ENCODE results near the gene C5orf58. TPM values are rescaled to one million over a fixed set of nuclear protein-coding genes. Genes with fewer than 3 reads are reported as not detected.
A peak's percentile ranks its signal among the peaks of the same experiment; 100 is the strongest.
"Not testable (repeated sequence)": the region's sequence is repeated elsewhere in the genome, so short reads cannot be mapped to it uniquely, and the experiment has no call there.

The C5orf58 gene
- polyA plus RNA-seq, 1 donor = 0.35 TPM

- peak; percentile 82 for DNase-seq
These were observed 7.3 kb upstream of the C5orf58 start for GRCh38 chr5:170225326-170226128.

GRCh38 chr5:170226129-170226615 is 6.6 kb upstream of the C5orf58 start:
- DNase-seq = no peak

- no peak for DNase-seq
These were observed 6.1 kb upstream of the C5orf58 start for GRCh38 chr5:170226661-170227060.

- DNase-seq = peak; percentile 81
These were observed 3.9 kb upstream of the C5orf58 start for GRCh38 chr5:170228762-170229435.

- no peak for DNase-seq
These were observed 640 bp downstream of the C5orf58 start for GRCh38 chr5:170233358-170233892.

- no peak for DNase-seq
These were observed 3.4 kb downstream of the C5orf58 start for GRCh38 chr5:170235876-170236864.

- no peak for DNase-seq
These were observed 5.8 kb downstream of the C5orf58 start for GRCh38 chr5:170238456-170239196.

- DNase-seq = not testable (repeated sequence)
These were observed 12.7 kb downstream of the C5orf58 start for GRCh38 chr5:170245436-170245835.

- DNase-seq = no peak
These were observed 13.5 kb downstream of the C5orf58 start for GRCh38 chr5:170246126-170246870.

GRCh38 chr5:170247363-170247762 is 14.6 kb downstream of the C5orf58 start:
- no peak for DNase-seq

GRCh38 chr5:170248172-170248930 is 15.6 kb downstream of the C5orf58 start:
- no peak for DNase-seq

- not testable (repeated sequence) for DNase-seq
These were observed 16.1 kb downstream of the C5orf58 start for GRCh38 chr5:170248931-170249227.

GRCh38 chr5:170249355-170249754 is 16.6 kb downstream of the C5orf58 start:
- no peak for DNase-seq

GRCh38 chr5:170250810-170251317 is 18.1 kb downstream of the C5orf58 start:
- no peak for DNase-seq

GRCh38 chr5:170251462-170251861 is 18.7 kb downstream of the C5orf58 start:
- no peak for DNase-seq

- no peak for DNase-seq
These were observed 19.3 kb downstream of the C5orf58 start for GRCh38 chr5:170252109-170252508.

GRCh38 chr5:170252720-170253350 is 20.1 kb downstream of the C5orf58 start:
- DNase-seq = peak; percentile 51

- no peak for DNase-seq
These were observed 21.3 kb downstream of the C5orf58 start for GRCh38 chr5:170254056-170254455.

GRCh38 chr5:170256571-170256970 is 23.8 kb downstream of the C5orf58 start:
- DNase-seq = no peak
